HepG2 (cell line): ENCODE data around the gene CELF2. TPM values are rescaled to one million over a fixed set of nuclear protein-coding genes. Genes with fewer than 3 reads are reported as not detected.

Experiments
- ATAC-seq: fragments of 200-7000 bp; cut with Tn5 transposase; 3 replicates; pipeline ENCODE4 v1.9.1; 2020; ENCODE audit warnings: mild to moderate bottlenecking, moderate library complexity
- BruUV-seq: library from RNA; stranded (reverse); fragments of 400-500 nt; replicated peaks from 2 replicates; lab custom pipeline; 2021; lab: Mats Ljungman, UMichigan
- CTCF ChIA-PET: fragments of 300-600 bp; formaldehyde crosslinking; extraction: SDS; loops from one replicate; lab custom pipeline; 2021; ENCODE audit warnings: low total read pairs, inconsistent platforms, low intra/inter-chr PET ratio; lab: Yijun Ruan, JAX
- POLR2A ChIA-PET: fragments of 350-600 bp; sonication (Branson Sonifier 250); formaldehyde crosslinking; loops from one replicate; lab custom pipeline; 2020; ENCODE audit warnings: antibody characterized with exemption, inconsistent platforms; lab: Yijun Ruan, JAX
- DNase-seq: peaks from one replicate; pipeline ENCODE4 v3.0.0-alpha.2; 2015; ENCODE audit warnings: low spot score
- FAIRE-seq: peaks from 3 replicates; lab custom pipeline; 2011; peaks lifted over from hg19 to GRCh38; lab: Jason Lieb, UNC
- H2AFZ ChIP-seq: one replicate; pipeline ENCODE4 v1.6.1; 2011; ENCODE audit warnings: low read length, inconsistent platforms
- H3K27ac ChIP-seq: fragments of 300-600 bp; 3 replicates; pipeline ENCODE4 v1.8.0; 2011; ENCODE audit warnings: mixed run types, mild to moderate bottlenecking, mixed read lengths, low read length, inconsistent platforms; ENCODE audit not compliant: insufficient read depth; ENCODE audit errors: extremely low read length
- H3K27me3 ChIP-seq, 2 experiments: fragments of 200-600 bp in 1 of 2; 2 replicates in 1 of 2; 3 replicates in 1 of 2; pipeline versions ENCODE4 v1.6.0 to v1.8.0; 2011; ENCODE audit warnings: low read length in 2 of 2, mild to moderate bottlenecking in 2 of 2, moderate library complexity in 2 of 2, inconsistent platforms in 1 of 2; ENCODE audit not compliant: insufficient read depth in 2 of 2, control insufficient read depth in 1 of 2
- H3K36me3 ChIP-seq, 2 experiments: fragments of 200-600 bp in 1 of 2; replicated peaks in 1 of 2; 2 replicates in 1 of 2; 3 replicates in 1 of 2; pipeline versions ENCODE4 v1.5.1 to v1.8.0; 2011; ENCODE audit warnings: low read length in 2 of 2, inconsistent platforms in 1 of 2; ENCODE audit not compliant: insufficient read depth in 2 of 2, control insufficient read depth in 1 of 2
- H3K4me1 ChIP-seq: 2 replicates; pipeline ENCODE4 v1.5.1; 2012; ENCODE audit warnings: low read length, inconsistent platforms; ENCODE audit not compliant: insufficient read depth
- H3K4me2 ChIP-seq: 2 replicates; pipeline ENCODE4 v1.6.0; 2011; ENCODE audit warnings: low read depth, low read length, inconsistent platforms
- H3K4me3 ChIP-seq, 3 experiments: fragments of 200-600 bp in 1 of 3; sonication (generic), shearing (Covaris generic) in 1 of 3; replicated peaks in 1 of 3; 2 replicates each; pipeline ENCODE4 v1.5.1; 2011 to 2016; ENCODE audit warnings: low read length in 3 of 3, inconsistent platforms in 2 of 3, low read depth in 2 of 3, mild to moderate bottlenecking in 2 of 3, control low read depth in 1 of 3, mixed read lengths in 1 of 3; ENCODE audit not compliant: insufficient read depth in 1 of 3
- H3K79me2 ChIP-seq: one replicate; pipeline ENCODE4 v1.6.1; 2011; ENCODE audit warnings: low read length, inconsistent platforms; ENCODE audit not compliant: insufficient read depth
- H3K9ac ChIP-seq: 2 replicates; pipeline ENCODE4 v1.6.0; 2011; ENCODE audit warnings: mild to moderate bottlenecking, low read depth, low read length, inconsistent platforms; ENCODE audit not compliant: insufficient read depth
- H3K9me3 ChIP-seq: 2 replicates; pipeline ENCODE4 v1.5.1; 2012; ENCODE audit warnings: mild to moderate bottlenecking, low read length
- H4K20me1 ChIP-seq: 2 replicates; pipeline ENCODE4 v1.6.0; 2011; ENCODE audit warnings: inconsistent platforms, mild to moderate bottlenecking, low read length, moderate library complexity; ENCODE audit not compliant: insufficient read depth
- ASH2L ChIP-seq: fragments of 300-600, 200-600 bp; sonication (generic); IDR thresholded peaks from 2 replicates; pipeline ENCODE4 v1.7.0; 2017; ENCODE audit warnings: low read depth, mild to moderate bottlenecking, moderate library complexity, mixed read lengths, low read length; ENCODE audit not compliant: insufficient read length
- ISL2 ChIP-seq: sonication (generic); formaldehyde crosslinking; IDR thresholded peaks from 2 replicates; pipeline ENCODE4 v1.5.0; 2020; ENCODE audit warnings: missing genetic modification reagents
- JDP2 ChIP-seq: sonication (generic); formaldehyde crosslinking; IDR thresholded peaks from 2 replicates; pipeline ENCODE4 v1.8.1; 2022; ENCODE audit warnings: missing genetic modification reagents, borderline replicate concordance
- MEIS1 ChIP-seq: sonication (generic); formaldehyde crosslinking; IDR thresholded peaks from 2 replicates; pipeline ENCODE4 v1.9.0; 2021; ENCODE audit warnings: mild to moderate bottlenecking, missing genetic modification reagents, moderate library complexity, borderline replicate concordance
- MYC ChIP-seq: sonication (generic); formaldehyde crosslinking; IDR thresholded peaks from 2 replicates; pipeline ENCODE4 v1.9.0; 2021; ENCODE audit warnings: missing genetic modification reagents, borderline replicate concordance
- NRL ChIP-seq: sonication (generic); formaldehyde crosslinking; IDR thresholded peaks from 2 replicates; pipeline ENCODE4 v1.5.0; 2020; ENCODE audit warnings: missing genetic modification reagents, mild to moderate bottlenecking, moderate library complexity, borderline replicate concordance
- RFX3 ChIP-seq: IDR thresholded peaks from 2 replicates; pipeline ENCODE4 v1.6.1; 2016; ENCODE audit warnings: missing biosample characterization, missing genetic modification reagents
- THRA ChIP-seq: sonication (generic); formaldehyde crosslinking; IDR thresholded peaks from 2 replicates; pipeline ENCODE4 v1.4.0; 2020; ENCODE audit warnings: missing genetic modification reagents, borderline replicate concordance
- TRIM24 ChIP-seq: sonication (generic); formaldehyde crosslinking; IDR thresholded peaks from 2 replicates; pipeline ENCODE4 v1.8.0; 2022; ENCODE audit warnings: mild to moderate bottlenecking, missing genetic modification reagents
- ZFP90 ChIP-seq: sonication (generic); formaldehyde crosslinking; IDR thresholded peaks from 2 replicates; pipeline ENCODE4 v1.8.0; 2022; ENCODE audit warnings: missing genetic modification reagents, mild to moderate bottlenecking, inconsistent platforms, borderline replicate concordance
- ZNF121 ChIP-seq: sonication (generic); formaldehyde crosslinking; IDR thresholded peaks from 2 replicates; pipeline ENCODE4 v1.5.0; 2020; ENCODE audit warnings: mild to moderate bottlenecking, missing genetic modification reagents
- ZNF574 ChIP-seq: sonication (generic); formaldehyde crosslinking; IDR thresholded peaks from 2 replicates; pipeline ENCODE4 v1.4.0; 2020; ENCODE audit warnings: missing genetic modification reagents
- ZNF770 ChIP-seq: sonication (generic); formaldehyde crosslinking; IDR thresholded peaks from 2 replicates; pipeline ENCODE4 v1.5.0; 2020; ENCODE audit warnings: mild to moderate bottlenecking, missing genetic modification reagents
- WGBS: methylation state at CpG from one replicate; pipeline ENCODE4 v1.1.6; 2017; ENCODE audit warnings: low lambda C conversion rate; 5-methylcytosine and 5-hydroxymethylcytosine counted together
- in situ Hi-C: cut with HindIII; loops from 2 replicates; pipeline ENCODE4 v1.10.0; 2017; ENCODE audit warnings: low pct_unique_long_range_greater_than_20kb; ENCODE audit not compliant: extremely low pct_ligation_motif_present
- intact Hi-C: fragments of 100-400 bp; cut with micrococcal nuclease; formaldehyde crosslinking; loops from one replicate; pipeline ENCODE4 v1.10.0; 2022; ENCODE audit not compliant: unreplicated experiment
- polyA plus RNA-seq, 8 experiments: library from polyadenylated mRNA; depleted of rRNA in 3 of 8; stranded (reverse) in 7 of 8; unstranded in 1 of 8; fragments of >200 nt; fragmentation: Illumina TruSeq in 4 of 8; extraction: Trizol in 4 of 8; gene quantifications; 2 replicates each; pipeline versions ENCODE4 v1.2.1 to v1.2.3, GENCODE V29; 2011 to 2016; ENCODE audit warnings: low read depth in 4 of 8, missing spikeins in 1 of 8, mixed read lengths in 1 of 8; ENCODE audit not compliant: insufficient read depth in 1 of 8
- total RNA-seq, 5 experiments: library from RNA; depleted of rRNA; stranded (reverse); fragments of >200 nt; fragmentation: Illumina TruSeq; extraction: Trizol; gene quantifications; 2 replicates each; pipeline ENCODE4 v1.2.3, GENCODE V29; 2016; ENCODE audit warnings: low read depth in 1 of 5

The CELF2 gene
- total and polyA plus RNA-seq, 2 of the 13 experiments (the other 11 are each of a cell fraction or from before 2014, with no cell fraction given), result not detected

GRCh38 chr10:10973310-10973709 lies 44.4 kb upstream of the CELF2 start:
- intact Hi-C loops, result no loop called here
- Histone ChIP-seq H3K79me2 (no peaks in the 10 kb centered on the region), H3K9me3 (no peaks in the 10 kb centered on the region), H2AFZ (no peak overlapping the region), H3K36me3 (no peaks in the 10 kb centered on the region), H3K27ac (no peak overlapping the region), H3K4me1 (no peaks in the 10 kb centered on the region), H3K9ac (no peak overlapping the region), H3K27me3 (no peaks in the 10 kb centered on the region; a peak in 1 of 5 replicates), H3K4me3 (no peak overlapping the region), H4K20me1 (no peaks in the 10 kb centered on the region), H3K4me2 (no peak overlapping the region)
- ChIA-PET CTCF (no interaction called here), POLR2A (no interaction called here)
- TF ChIP-seq MYC (CRISPR knock-in tag) (no peak), ASH2L (no peak), ZNF770 (CRISPR knock-in tag) (no peak), ISL2 (CRISPR knock-in tag) (no peak), ZNF121 (CRISPR knock-in tag) (no peak), RFX3 (CRISPR knock-in tag) (no peak), JDP2 (no peak), NRL (CRISPR knock-in tag) (no peak), TRIM24 (no peak), ZFP90 (CRISPR knock-in tag) (no peak), ZNF574 (CRISPR knock-in tag) (no peak), THRA (CRISPR knock-in tag) (no peak), MEIS1 (CRISPR knock-in tag) (no peak)
- in situ Hi-C loops, result no loop called here
- BruUV-seq, result no TSS peak
- no peak for FAIRE-seq
- DNase-seq, result no peak
- 3% methylated on average over 5 of the region's 5 CpGs for WGBS
- ATAC-seq, result no peak
